Left lung (tissue), 10 donors: Measurements from ENCODE around the gene PGM2L1. TPM values are rescaled to one million over a fixed set of nuclear protein-coding genes. Genes with fewer than 3 reads are reported as not detected.

ENCODE experiments used
- ATAC-seq: fragments of 200-7000 bp; cut with Tn5 transposase; one replicate; pipeline ENCODE4 v1.9.1; 2020; ENCODE audit warnings: moderate library complexity
- DNase-seq, 4 donors: peaks; one replicate each; pipeline ENCODE4 v3.0.0-alpha.2; 2013 to 2020
- H3K27ac ChIP-seq, 2 donors: fragments of 200-600 bp; sonication (generic) in 1 of 2; one replicate each; pipeline versions ENCODE4 v1.5.0 to v1.8.0; 2020 to 2021
- H3K27me3 ChIP-seq, 2 donors: fragments of 200-600 bp; sonication (generic) in 1 of 2; one replicate each; pipeline versions ENCODE4 v1.5.0 to v1.8.0; 2020 to 2021
- H3K36me3 ChIP-seq, 2 donors: fragments of 200-600 bp; sonication (generic) in 1 of 2; one replicate each; pipeline versions ENCODE4 v1.5.0 to v1.8.0; 2020 to 2021
- H3K4me1 ChIP-seq, 2 donors: fragments of 200-600 bp; one replicate each; pipeline ENCODE4 v1.8.0; 2021
- H3K4me3 ChIP-seq, 2 donors: fragments of 200-600 bp; sonication (generic) in 1 of 2; one replicate each; pipeline versions ENCODE4 v1.5.0 to v1.8.0; 2020 to 2021; ENCODE audit warnings: mild to moderate bottlenecking in 1 of 2
- H3K9me3 ChIP-seq, 2 donors: fragments of 200-600 bp; sonication (generic) in 1 of 2; one replicate each; pipeline versions ENCODE4 v1.5.0 to v1.8.0; 2020 to 2021
- intact Hi-C, 2 donors: fragments of 100-400 bp; cut with DNase I; formaldehyde crosslinking; loops; one replicate each; pipeline versions ENCODE4 v1.11.2 to v1.14.2; 2022
- polyA plus RNA-seq, 6 donors: library from polyadenylated mRNA; unstranded; fragments of 120-200 nt; gene quantifications; one replicate each; pipeline ENCODE4 v1.2.1, GENCODE V29; 2013; ENCODE audit not compliant: insufficient read length in 6 of 6
- total RNA-seq, 2 donors: library from RNA; stranded (reverse); fragmentation: NEBNext Ultra II Directional; extraction: Animal tissue kit (Norgen Biotek cat#: 25700); gene quantifications; one replicate each; pipeline ENCODE4 v1.2.1, GENCODE V29; 2021
- TF ChIP-seq, protein P1 (sequence below), 2 donors: fragments of 200-600 bp; sonication (generic) in 1 of 2; IDR thresholded peaks; one replicate each; pipeline versions ENCODE4 v1.5.0 to v1.8.0; 2021; ENCODE audit warnings: antibody characterized with exemption in 2 of 2
- donor health status: DM: no; HTN: yes; CAD: no.
- donor health status: DM: no; HTN: no; CAD: no.

Gene PGM2L1
- total and polyA plus RNA-seq, 8 donors: 4.8 to 12.2 (median 5.7) TPM

- DNase-seq (no peak), ATAC-seq (peak; percentile 90)
- intact Hi-C loops: no loop called here
- H3K27ac ChIP-seq: no peak overlapping the region
- TF ChIP-seq, protein P1, sequence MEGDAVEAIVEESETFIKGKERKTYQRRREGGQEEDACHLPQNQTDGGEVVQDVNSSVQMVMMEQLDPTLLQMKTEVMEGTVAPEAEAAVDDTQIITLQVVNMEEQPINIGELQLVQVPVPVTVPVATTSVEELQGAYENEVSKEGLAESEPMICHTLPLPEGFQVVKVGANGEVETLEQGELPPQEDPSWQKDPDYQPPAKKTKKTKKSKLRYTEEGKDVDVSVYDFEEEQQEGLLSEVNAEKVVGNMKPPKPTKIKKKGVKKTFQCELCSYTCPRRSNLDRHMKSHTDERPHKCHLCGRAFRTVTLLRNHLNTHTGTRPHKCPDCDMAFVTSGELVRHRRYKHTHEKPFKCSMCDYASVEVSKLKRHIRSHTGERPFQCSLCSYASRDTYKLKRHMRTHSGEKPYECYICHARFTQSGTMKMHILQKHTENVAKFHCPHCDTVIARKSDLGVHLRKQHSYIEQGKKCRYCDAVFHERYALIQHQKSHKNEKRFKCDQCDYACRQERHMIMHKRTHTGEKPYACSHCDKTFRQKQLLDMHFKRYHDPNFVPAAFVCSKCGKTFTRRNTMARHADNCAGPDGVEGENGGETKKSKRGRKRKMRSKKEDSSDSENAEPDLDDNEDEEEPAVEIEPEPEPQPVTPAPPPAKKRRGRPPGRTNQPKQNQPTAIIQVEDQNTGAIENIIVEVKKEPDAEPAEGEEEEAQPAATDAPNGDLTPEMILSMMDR (IDR thresholded peaks at IDR 0.05): no peak
- H3K4me3 ChIP-seq: no peak overlapping the region
- no peaks in the 10 kb centered on the region for H3K9me3 ChIP-seq
- no peaks in the 10 kb centered on the region for H3K4me1 ChIP-seq
- H3K27me3 ChIP-seq: no peaks in the 10 kb centered on the region
- H3K36me3 ChIP-seq: no peaks in the 10 kb centered on the region
Measured at GRCh38 chr11:74443071-74443864, 45.0 kb upstream of the PGM2L1 start.

- ATAC-seq: peak; percentile 79
- H3K4me3 ChIP-seq: no peak overlapping the region
- no peak overlapping the region for H3K27ac ChIP-seq
Measured at GRCh38 chr11:74442636-74443035, 44.4 kb upstream of the PGM2L1 start.

GRCh38 chr11:74438681-74439080 lies 40.4 kb upstream of the PGM2L1 start:
- no peaks in the 10 kb centered on the region for H3K27me3 ChIP-seq
- no peak overlapping the region for H3K4me3 ChIP-seq
- TF ChIP-seq, protein P1 (IDR thresholded peaks at IDR 0.05): no peak
- H3K9me3 ChIP-seq: no peaks in the 10 kb centered on the region
- H3K27ac ChIP-seq: no peak overlapping the region
- no peak for ATAC-seq
- no peaks in the 10 kb centered on the region for H3K4me1 ChIP-seq
- DNase-seq: no peak
- intact Hi-C loops: no loop called here
- no peaks in the 10 kb centered on the region for H3K36me3 ChIP-seq

More at GRCh38 chr11:74442636-74443035, 44.4 kb upstream of the PGM2L1 start:
- intact Hi-C loops: no loop called here
- Histone ChIP-seq H3K27me3 (no peaks in the 10 kb centered on the region), H3K36me3 (no peaks in the 10 kb centered on the region), H3K9me3 (no peaks in the 10 kb centered on the region), H3K4me1 (no peaks in the 10 kb centered on the region)
- TF ChIP-seq, protein P1 (IDR thresholded peaks at IDR 0.05): no peak
- no peak for DNase-seq

DNA sequence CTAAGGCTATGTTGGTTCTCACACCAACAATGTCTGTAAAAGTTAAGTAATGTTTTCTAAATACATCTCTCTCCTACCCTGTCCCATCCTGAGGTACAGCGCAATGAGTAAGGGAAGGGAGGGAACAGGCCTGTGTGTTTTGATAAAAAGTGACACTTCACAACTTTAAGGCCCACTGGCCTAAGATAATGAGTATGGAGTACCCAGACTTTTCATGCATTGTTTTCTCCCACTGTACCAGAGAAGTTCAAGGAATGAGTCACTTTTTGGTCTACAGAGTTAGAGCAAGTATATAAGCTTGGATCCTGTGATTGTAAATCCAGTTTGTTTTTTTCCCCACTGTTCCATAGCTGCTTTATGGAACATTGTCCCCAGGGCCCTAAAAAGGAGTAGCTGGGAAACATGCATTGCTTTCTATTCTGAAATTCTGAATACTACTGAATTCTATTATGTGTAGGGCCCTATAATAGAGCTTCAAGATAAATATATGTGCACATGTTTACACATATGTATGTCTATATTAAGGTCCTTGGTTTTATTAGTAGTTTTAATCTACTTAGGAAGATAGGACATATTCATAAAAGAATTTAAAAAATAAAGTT lies 39.3 kb upstream of the PGM2L1 start:
- no peak overlapping the region for H3K4me3 ChIP-seq
- no peak for DNase-seq
- no peaks in the 10 kb centered on the region for H3K27me3 ChIP-seq
- H3K36me3 ChIP-seq: no peaks in the 10 kb centered on the region
- ATAC-seq: no peak
- TF ChIP-seq, protein P1 (IDR thresholded peaks at IDR 0.05): no peak
- no peaks in the 10 kb centered on the region for H3K4me1 ChIP-seq
- intact Hi-C loops: no loop called here
- H3K27ac ChIP-seq: no peak overlapping the region
- H3K9me3 ChIP-seq: no peaks in the 10 kb centered on the region

DNA sequence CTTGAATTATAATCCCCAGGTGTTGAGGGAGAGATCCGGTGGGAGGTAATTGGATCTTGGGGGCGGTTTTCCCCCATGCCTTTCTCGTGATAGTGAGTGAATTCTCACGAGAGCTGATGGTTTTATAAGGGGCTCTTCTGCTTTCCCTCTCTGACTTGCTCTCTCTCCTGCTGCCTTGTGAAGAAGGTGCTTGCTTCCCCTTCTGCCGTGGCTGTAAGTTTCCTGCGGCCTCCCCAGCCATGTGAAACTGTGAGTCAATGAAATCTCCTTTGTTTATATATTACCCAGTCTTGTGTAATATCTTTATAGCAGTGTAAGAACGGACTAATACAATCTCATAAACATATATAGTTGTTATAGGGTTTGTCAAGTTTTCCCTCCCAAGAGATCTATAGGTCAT lies 36.3 kb upstream of the PGM2L1 start:
- H3K4me3 ChIP-seq: no peak overlapping the region
- H3K27me3 ChIP-seq: no peaks in the 10 kb centered on the region
- no peaks in the 10 kb centered on the region for H3K36me3 ChIP-seq
- H3K27ac ChIP-seq: no peak overlapping the region
- ATAC-seq (no peak), DNase-seq (no peak)
- intact Hi-C loops: no loop called here
- TF ChIP-seq, protein P1 (IDR thresholded peaks at IDR 0.05): no peak
- no peaks in the 10 kb centered on the region for H3K9me3 ChIP-seq
- H3K4me1 ChIP-seq: no peaks in the 10 kb centered on the region
